ENCODE measurements around the gene PLXNC1. TPM values are rescaled to one million over a fixed set of nuclear protein-coding genes. Genes with fewer than 3 reads are reported as not detected.

Gene PLXNC1
- total and polyA plus RNA-seq, 9 of the 15 experiments (the other 6 are each of a cell fraction or from before 2014, with no cell fraction given), result 0.08 to 0.87 (median 0.28) TPM

DNA sequence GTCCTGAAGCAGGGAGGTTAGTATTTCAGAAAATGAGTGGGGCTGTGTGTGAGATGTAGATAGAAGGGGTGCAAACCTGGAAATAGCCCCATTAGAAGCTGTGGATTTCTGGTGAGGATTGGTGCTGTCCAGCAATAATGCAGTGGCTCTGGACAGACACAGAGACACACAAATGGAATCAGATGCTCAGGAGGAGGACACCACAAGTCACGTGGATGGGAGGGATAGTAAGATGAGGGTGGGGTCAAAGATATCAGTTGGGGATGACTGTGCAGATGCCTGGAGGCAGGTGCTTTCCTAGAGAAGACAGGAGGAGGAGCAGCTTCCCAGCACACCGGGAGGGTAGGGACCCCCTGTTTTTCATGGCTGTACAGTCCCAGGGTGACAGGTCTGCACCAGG lies 136.5 kb downstream of the PLXNC1 start:
- Histone ChIP-seq H4K20me1 (replicated peaks; ENCODE audit: control insufficient read depth, insufficient read depth, low read length) (no peaks in the 10 kb centered on the region; the same call in 1 of the 2 replicates), H2AFZ (ENCODE audit: low read depth, low read length) (no peak overlapping the region), H3K9me3 (replicated peaks; ENCODE audit: control insufficient read depth, insufficient read depth, low read depth, low read length) (no peaks in the 10 kb centered on the region), H3K4me2 (ENCODE audit: insufficient read depth, low read length) (no peak overlapping the region), H3K9ac (ENCODE audit: insufficient read depth in 1 of 2, low read depth in 2 of 2, low read length in 2 of 2) (no peak overlapping the region; a peak in 1 of 4 replicates), H3K4me3 (no peak overlapping the region), H3K9me1 (ENCODE audit: control insufficient read depth, insufficient read depth, low read length) (no peaks in the 10 kb centered on the region), H3K4me1 (replicated peaks in 1 of 2; ENCODE audit: control insufficient read depth in 2 of 2, insufficient read depth in 2 of 2, low read length in 2 of 2) (peaks cover 7 to 9% of the 10 kb centered on the region in 2 experiments; a peak in 3 of 5 replicates), H3K27me3 (ENCODE audit: control insufficient read depth in 2 of 2, insufficient read depth in 2 of 2, low read length in 2 of 2) (peaks cover 0 to 11% of the 10 kb centered on the region in 2 experiments; a peak in 2 of 5 replicates), H3K27ac (ENCODE audit: extremely low read depth, low read depth, low read length) (no peak overlapping the region), H3K36me3 (ENCODE audit: control insufficient read depth, insufficient read depth, low read length) (no peaks in the 10 kb centered on the region), H3K79me2 (ENCODE audit: control insufficient read depth, insufficient read depth, low read length) (no peaks in the 10 kb centered on the region)
- in situ Hi-C loops (cut with MboI) (no loop called here), intact Hi-C loops (cut with micrococcal nuclease) (no loop called here)
- FAIRE-seq (no peak), ATAC-seq (peak; percentile 86), DNase-seq (ENCODE audit: extremely low read depth in 1 of 4, low spot score in 3 of 4) (peak; percentile 50 to 58 (median 54))
- ChIA-PET CTCF (ENCODE audit: low intra/inter-chr PET ratio) (no interaction called here), POLR2A (no interaction called here)
- WGBS (ENCODE audit: insufficient coverage, low coverage, missing lambda C conversion rate), result 9% methylated on average over 2 of the region's 2 CpGs
- BruUV-seq (replicated peaks), result no TSS peak
- TF ChIP-seq TOE1 (IDR thresholded peaks at IDR 0.05; ENCODE audit: borderline replicate concordance) (peak; percentile 48; the same call in 1 of the 2 replicates), TOE1 (CRISPR knock-in tag; IDR thresholded peaks at IDR 0.05; ENCODE audit: borderline replicate concordance, low read depth) (no peak), MAFF (IDR thresholded peaks at IDR 0.05; ENCODE audit: low read length) (0 out of 2 replicates have a peak, but pooled peaks have one; percentile 7), MAFK (IDR thresholded peaks at IDR 0.05; ENCODE audit: low read length) (peak; percentile 24; the same call in 1 of the 2 replicates), ZNF212 (CRISPR knock-in tag; IDR thresholded peaks at IDR 0.05) (no peak), SNIP1 (IDR thresholded peaks at IDR 0.05; ENCODE audit: low read depth) (no peak), SMARCE1 (IDR thresholded peaks at IDR 0.05) (no peak), MAFG (tag; conservative IDR thresholded peaks at IDR 0.05) (peak; percentile 74), KDM5B (IDR thresholded peaks at IDR 0.05; ENCODE audit: insufficient replicate concordance, low read depth, low read length) (no peak), MECOM (CRISPR knock-in tag; IDR thresholded peaks at IDR 0.05) (peak; percentile 68; the same call in 1 of the 2 replicates), RAD51 (IDR thresholded peaks at IDR 0.05; ENCODE audit: borderline replicate concordance, low read depth) (peak; percentile 58; the same call in 1 of the 2 replicates), ZNF561 (CRISPR knock-in tag; conservative IDR thresholded peaks at IDR 0.05) (no peak), NFE2 (IDR thresholded peaks at IDR 0.05; ENCODE audit: low read depth) (peak; percentile 83)
- TF ChIP-seq, protein P1, sequence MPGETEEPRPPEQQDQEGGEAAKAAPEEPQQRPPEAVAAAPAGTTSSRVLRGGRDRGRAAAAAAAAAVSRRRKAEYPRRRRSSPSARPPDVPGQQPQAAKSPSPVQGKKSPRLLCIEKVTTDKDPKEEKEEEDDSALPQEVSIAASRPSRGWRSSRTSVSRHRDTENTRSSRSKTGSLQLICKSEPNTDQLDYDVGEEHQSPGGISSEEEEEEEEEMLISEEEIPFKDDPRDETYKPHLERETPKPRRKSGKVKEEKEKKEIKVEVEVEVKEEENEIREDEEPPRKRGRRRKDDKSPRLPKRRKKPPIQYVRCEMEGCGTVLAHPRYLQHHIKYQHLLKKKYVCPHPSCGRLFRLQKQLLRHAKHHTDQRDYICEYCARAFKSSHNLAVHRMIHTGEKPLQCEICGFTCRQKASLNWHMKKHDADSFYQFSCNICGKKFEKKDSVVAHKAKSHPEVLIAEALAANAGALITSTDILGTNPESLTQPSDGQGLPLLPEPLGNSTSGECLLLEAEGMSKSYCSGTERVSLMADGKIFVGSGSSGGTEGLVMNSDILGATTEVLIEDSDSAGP (CRISPR knock-in tag; IDR thresholded peaks at IDR 0.05), result no peak
- TF ChIP-seq, protein P2, sequence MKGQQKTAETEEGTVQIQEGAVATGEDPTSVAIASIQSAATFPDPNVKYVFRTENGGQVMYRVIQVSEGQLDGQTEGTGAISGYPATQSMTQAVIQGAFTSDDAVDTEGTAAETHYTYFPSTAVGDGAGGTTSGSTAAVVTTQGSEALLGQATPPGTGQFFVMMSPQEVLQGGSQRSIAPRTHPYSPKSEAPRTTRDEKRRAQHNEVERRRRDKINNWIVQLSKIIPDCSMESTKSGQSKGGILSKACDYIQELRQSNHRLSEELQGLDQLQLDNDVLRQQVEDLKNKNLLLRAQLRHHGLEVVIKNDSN (CRISPR knock-in tag; IDR thresholded peaks at IDR 0.05), result peak; percentile 61; the same call in 1 of the 2 replicates
- TF ChIP-seq, protein P3, sequence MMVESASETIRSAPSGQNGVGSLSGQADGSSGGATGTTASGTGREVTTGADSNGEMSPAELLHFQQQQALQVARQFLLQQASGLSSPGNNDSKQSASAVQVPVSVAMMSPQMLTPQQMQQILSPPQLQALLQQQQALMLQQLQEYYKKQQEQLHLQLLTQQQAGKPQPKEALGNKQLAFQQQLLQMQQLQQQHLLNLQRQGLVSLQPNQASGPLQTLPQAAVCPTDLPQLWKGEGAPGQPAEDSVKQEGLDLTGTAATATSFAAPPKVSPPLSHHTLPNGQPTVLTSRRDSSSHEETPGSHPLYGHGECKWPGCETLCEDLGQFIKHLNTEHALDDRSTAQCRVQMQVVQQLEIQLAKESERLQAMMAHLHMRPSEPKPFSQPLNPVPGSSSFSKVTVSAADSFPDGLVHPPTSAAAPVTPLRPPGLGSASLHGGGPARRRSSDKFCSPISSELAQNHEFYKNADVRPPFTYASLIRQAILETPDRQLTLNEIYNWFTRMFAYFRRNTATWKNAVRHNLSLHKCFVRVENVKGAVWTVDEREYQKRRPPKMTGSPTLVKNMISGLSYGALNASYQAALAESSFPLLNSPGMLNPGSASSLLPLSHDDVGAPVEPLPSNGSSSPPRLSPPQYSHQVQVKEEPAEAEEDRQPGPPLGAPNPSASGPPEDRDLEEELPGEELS (CRISPR knock-in tag; IDR thresholded peaks at IDR 0.05; ENCODE audit: borderline replicate concordance), result no peak
- TF ChIP-seq, protein P4, sequence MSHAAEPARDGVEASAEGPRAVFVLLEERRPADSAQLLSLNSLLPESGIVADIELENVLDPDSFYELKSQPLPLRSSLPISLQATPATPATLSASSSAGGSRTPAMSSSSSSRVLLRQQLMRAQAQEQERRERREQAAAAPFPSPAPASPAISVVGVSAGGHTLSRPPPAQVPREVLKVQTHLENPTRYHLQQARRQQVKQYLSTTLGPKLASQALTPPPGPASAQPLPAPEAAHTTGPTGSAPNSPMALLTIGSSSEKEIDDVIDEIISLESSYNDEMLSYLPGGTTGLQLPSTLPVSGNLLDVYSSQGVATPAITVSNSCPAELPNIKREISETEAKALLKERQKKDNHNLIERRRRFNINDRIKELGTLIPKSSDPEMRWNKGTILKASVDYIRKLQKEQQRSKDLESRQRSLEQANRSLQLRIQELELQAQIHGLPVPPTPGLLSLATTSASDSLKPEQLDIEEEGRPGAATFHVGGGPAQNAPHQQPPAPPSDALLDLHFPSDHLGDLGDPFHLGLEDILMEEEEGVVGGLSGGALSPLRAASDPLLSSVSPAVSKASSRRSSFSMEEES (CRISPR knock-in tag; IDR thresholded peaks at IDR 0.05), result peak; percentile 56

Data from K562 (cell line).